ENCODE measurements around the gene CD38.

CD38 gene

DNA sequence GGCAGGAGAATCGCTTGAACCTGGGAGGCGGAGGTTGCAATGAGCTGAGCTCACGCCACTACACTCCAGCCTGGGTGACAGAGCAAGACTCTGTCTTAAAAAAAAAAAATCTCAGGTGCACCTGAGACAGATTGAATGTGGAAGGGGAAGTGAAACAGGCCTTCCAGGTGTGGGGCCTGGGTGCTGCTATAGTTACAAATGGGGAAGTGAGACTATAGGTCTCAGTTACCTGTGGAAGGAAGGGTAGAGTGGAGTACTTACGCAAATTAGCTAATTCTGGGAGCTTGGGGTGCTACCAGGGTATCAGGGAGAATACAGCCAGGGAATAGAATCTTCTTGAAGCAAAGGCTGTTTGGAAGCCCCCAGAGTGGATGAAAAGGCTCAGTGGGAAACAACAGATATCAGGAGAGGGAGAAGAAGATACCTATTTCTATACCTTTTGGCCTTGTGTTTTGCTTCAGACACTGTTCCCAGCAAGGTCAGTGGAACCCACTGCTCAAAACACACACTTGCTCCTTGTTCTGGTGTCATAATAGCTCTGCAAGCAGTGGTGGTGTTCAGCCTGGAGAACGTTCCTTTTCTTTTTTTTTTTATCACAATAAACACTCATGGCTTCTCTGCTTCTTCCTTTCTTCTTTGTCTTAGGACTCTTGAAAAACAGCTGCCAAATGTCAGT, 7.0 kb downstream of the CD38 start:
- TF ChIP-seq, protein P1, sequence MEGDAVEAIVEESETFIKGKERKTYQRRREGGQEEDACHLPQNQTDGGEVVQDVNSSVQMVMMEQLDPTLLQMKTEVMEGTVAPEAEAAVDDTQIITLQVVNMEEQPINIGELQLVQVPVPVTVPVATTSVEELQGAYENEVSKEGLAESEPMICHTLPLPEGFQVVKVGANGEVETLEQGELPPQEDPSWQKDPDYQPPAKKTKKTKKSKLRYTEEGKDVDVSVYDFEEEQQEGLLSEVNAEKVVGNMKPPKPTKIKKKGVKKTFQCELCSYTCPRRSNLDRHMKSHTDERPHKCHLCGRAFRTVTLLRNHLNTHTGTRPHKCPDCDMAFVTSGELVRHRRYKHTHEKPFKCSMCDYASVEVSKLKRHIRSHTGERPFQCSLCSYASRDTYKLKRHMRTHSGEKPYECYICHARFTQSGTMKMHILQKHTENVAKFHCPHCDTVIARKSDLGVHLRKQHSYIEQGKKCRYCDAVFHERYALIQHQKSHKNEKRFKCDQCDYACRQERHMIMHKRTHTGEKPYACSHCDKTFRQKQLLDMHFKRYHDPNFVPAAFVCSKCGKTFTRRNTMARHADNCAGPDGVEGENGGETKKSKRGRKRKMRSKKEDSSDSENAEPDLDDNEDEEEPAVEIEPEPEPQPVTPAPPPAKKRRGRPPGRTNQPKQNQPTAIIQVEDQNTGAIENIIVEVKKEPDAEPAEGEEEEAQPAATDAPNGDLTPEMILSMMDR (IDR thresholded peaks at IDR 0.05; ENCODE audit: insufficient read depth, low read depth, low read length, missing control alignments) = no peak
- no peak overlapping the region for H3K4me3 ChIP-seq (ENCODE audit: low read length)
- DNase-seq (ENCODE audit: low read depth) = no peak

- TF ChIP-seq, protein P1 (IDR thresholded peaks at IDR 0.05; ENCODE audit: insufficient read depth, low read depth, low read length, missing control alignments) = no peak
- no peak for DNase-seq (ENCODE audit: low read depth)
- no peak overlapping the region for H3K4me3 ChIP-seq (ENCODE audit: low read length)
Measured at GRCh38 chr4:15786743-15787142, 8.6 kb downstream of the CD38 start.

DNA sequence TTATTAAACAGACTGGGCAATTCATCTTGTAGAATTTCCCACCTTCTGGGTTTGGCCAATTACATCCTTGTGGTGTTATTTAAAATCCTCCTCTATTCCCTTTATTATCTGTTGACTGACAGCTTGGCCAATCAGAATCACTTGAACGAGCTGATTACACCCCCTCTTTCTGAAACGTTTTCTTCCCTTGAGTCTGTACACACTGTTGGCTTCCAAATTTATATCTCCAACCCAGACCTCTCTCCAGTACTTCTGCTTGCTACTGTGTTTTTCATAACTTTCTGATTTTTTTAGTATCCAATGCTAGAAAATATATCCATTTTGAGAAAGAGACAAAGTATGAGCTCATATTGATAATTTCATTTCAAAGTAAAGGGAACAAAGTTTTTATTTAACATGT, 14.8 kb downstream of the CD38 start:
- no peak for DNase-seq (ENCODE audit: low read depth)
- H3K4me3 ChIP-seq (ENCODE audit: low read length) = no peak overlapping the region
- TF ChIP-seq, protein P1 (IDR thresholded peaks at IDR 0.05; ENCODE audit: insufficient read depth, low read depth, low read length, missing control alignments) = no peak

GRCh38 chr4:15793506-15794363, 15.6 kb downstream of the CD38 start:
- no peak for DNase-seq (ENCODE audit: low read depth)
- TF ChIP-seq, protein P1 (IDR thresholded peaks at IDR 0.05; ENCODE audit: insufficient read depth, low read depth, low read length, missing control alignments) = no peak
- H3K4me3 ChIP-seq (ENCODE audit: low read length) = no peak overlapping the region

DNA sequence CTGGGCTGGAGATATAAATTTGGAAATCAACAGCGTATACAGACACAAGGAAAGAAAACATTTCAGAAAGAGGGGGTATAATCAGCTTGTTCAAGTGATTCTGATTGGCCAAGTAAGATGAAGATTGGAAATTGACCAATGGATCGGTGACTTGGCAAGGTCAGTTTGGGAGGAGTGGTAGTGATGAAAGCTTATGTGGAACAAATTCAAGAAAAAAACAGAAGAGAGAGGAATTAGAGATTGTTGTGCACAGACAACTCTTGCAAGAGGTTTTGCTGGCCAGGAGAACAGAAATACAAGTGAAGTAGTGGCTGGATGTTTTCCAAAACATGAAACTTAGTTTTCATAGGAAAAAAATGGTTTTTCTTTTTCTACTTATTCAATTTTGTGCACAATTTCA, 16.3 kb downstream of the CD38 start:
- no peak overlapping the region for H3K4me3 ChIP-seq (ENCODE audit: low read length)
- TF ChIP-seq, protein P1 (IDR thresholded peaks at IDR 0.05; ENCODE audit: insufficient read depth, low read depth, low read length, missing control alignments) = no peak
- DNase-seq (ENCODE audit: low read depth) = no peak

DNA sequence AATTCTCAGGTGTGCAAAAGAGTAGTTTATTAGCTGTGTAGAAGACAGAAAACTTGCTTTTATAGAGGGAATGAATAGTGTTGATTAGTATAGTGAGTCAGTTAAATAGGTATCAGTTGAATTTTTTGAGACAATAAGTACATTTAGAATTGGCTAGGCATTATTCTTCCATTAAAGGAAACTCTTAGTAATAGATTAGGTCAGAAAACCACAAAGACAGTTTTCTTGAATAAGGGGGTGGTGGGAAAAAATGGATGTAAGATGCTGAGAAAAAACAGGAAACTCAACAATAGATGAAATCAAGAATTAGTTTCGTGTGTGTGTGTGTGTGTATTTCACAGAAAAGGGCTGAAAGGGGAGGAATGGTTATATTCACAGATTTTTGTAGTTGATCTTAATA, 16.8 kb downstream of the CD38 start:
- no peak overlapping the region for H3K4me3 ChIP-seq (ENCODE audit: low read length)
- TF ChIP-seq, protein P1 (IDR thresholded peaks at IDR 0.05; ENCODE audit: insufficient read depth, low read depth, low read length, missing control alignments) = no peak
- DNase-seq (ENCODE audit: low read depth) = no peak
